MM.1S (cell line): Measurements from ENCODE around the gene FBRS.

Source experiments
- DNase-seq: peaks from one replicate; pipeline ENCODE4 v3.0.0-alpha.2; 2015
- H2AFZ ChIP-seq: fragments of 300-600 bp; sonication (generic); 2 replicates; pipeline ENCODE4 v1.6.0; 2016; ENCODE audit warnings: antibody characterized with exemption, low read length
- H3F3A ChIP-seq: fragments of 300-600 bp; sonication (generic); 2 replicates; pipeline ENCODE4 v1.6.1; 2016; ENCODE audit warnings: mild to moderate bottlenecking, antibody characterized with exemption, low read length, moderate library complexity, mixed read lengths; ENCODE audit not compliant: insufficient read depth
- H3K27ac ChIP-seq: fragments of 300-600 bp; sonication (generic); 2 replicates; pipeline ENCODE4 v1.5.1; 2016; ENCODE audit warnings: mild to moderate bottlenecking, low read length
- H3K27me3 ChIP-seq: fragments of 300-600 bp; sonication (generic); replicated peaks from 2 replicates; pipeline ENCODE4 v1.6.0; 2016; ENCODE audit warnings: low read length; ENCODE audit not compliant: insufficient read depth
- H3K36me3 ChIP-seq: fragments of 300-600 bp; sonication (generic); replicated peaks from 2 replicates; pipeline ENCODE4 v1.6.1; 2016; ENCODE audit warnings: mild to moderate bottlenecking, low read length, mixed read lengths; ENCODE audit not compliant: insufficient read depth
- H3K4me1 ChIP-seq: fragments of 300-600 bp; sonication (generic); 2 replicates; pipeline ENCODE4 v1.6.1; 2016; ENCODE audit warnings: low read length, mixed read lengths
- H3K4me2 ChIP-seq: fragments of 300-600 bp; sonication (generic); 2 replicates; pipeline ENCODE4 v1.6.0; 2016; ENCODE audit warnings: low read depth, low read length
- H3K4me3 ChIP-seq: fragments of 300-600 bp; sonication (generic); 2 replicates; pipeline ENCODE4 v1.5.1; 2016; ENCODE audit warnings: low read length, mixed read lengths
- H3K79me2 ChIP-seq: fragments of 300-600 bp; sonication (generic); 2 replicates; pipeline ENCODE4 v1.6.1; 2016; ENCODE audit warnings: mixed run types, low read length, mixed read lengths
- H3K9ac ChIP-seq: fragments of 300-600 bp; sonication (generic); 2 replicates; pipeline ENCODE4 v1.6.1; 2016; ENCODE audit warnings: low read length, mixed read lengths
- H3K9me2 ChIP-seq: fragments of 300-600 bp; sonication (generic); replicated peaks from 2 replicates; pipeline ENCODE4 v1.6.1; 2016; ENCODE audit warnings: mild to moderate bottlenecking, low read length, mixed read lengths; ENCODE audit not compliant: insufficient read depth
- H3K9me3 ChIP-seq: fragments of 300-600 bp; sonication (generic); replicated peaks from 2 replicates; pipeline ENCODE4 v1.6.1; 2016; ENCODE audit warnings: mild to moderate bottlenecking, low read length, mixed read lengths; ENCODE audit not compliant: insufficient read depth
- H4K20me1 ChIP-seq: fragments of 300-600 bp; sonication (generic); 2 replicates; pipeline ENCODE4 v1.6.1; 2016; ENCODE audit warnings: mild to moderate bottlenecking, low read length, moderate library complexity, mixed read lengths; ENCODE audit not compliant: insufficient read depth
- EZH2 ChIP-seq: fragments of 300-600 bp; sonication (generic); optimal IDR thresholded peaks from 2 replicates; pipeline ENCODE3; 2017; ENCODE audit warnings: low read depth, mild to moderate bottlenecking, antibody characterized with exemption, low read length, mixed read lengths
- EZH2phosphoT487 ChIP-seq: fragments of 300-600 bp; sonication (generic); IDR thresholded peaks from 2 replicates; pipeline ENCODE4 v1.6.1; 2018; ENCODE audit warnings: antibody characterized with exemption, low read length
- TF ChIP-seq, protein P1 (sequence below): fragments of 300-600 bp; sonication (generic); IDR thresholded peaks from 2 replicates; pipeline ENCODE4 v1.5.1; 2016; ENCODE audit warnings: antibody characterized with exemption, low read length, mixed read lengths

Gene FBRS

GRCh38 chr16:30656974-30657865 is 1.0 kb upstream of the FBRS start:
- Histone ChIP-seq H2AFZ (peak overlapping the region; percentile 74), H4K20me1 (no peaks in the 10 kb centered on the region), H3F3A (peaks cover 28% of the 10 kb centered on the region), H3K4me1 (peaks cover 13% of the 10 kb centered on the region), H3K27ac (peak overlapping the region; percentile 77; the same call in 1 of the 2 replicates), H3K9me3 (no peaks in the 10 kb centered on the region), H3K79me2 (peaks cover 39% of the 10 kb centered on the region), H3K4me3 (peak overlapping the region; percentile 59), H3K36me3 (no peaks in the 10 kb centered on the region), H3K4me2 (peak overlapping the region; percentile 91), H3K9me2 (no peaks in the 10 kb centered on the region), H3K27me3 (no peaks in the 10 kb centered on the region), H3K9ac (peak overlapping the region; percentile 48)
- DNase-seq, result peak; percentile 44
- TF ChIP-seq, protein P1, sequence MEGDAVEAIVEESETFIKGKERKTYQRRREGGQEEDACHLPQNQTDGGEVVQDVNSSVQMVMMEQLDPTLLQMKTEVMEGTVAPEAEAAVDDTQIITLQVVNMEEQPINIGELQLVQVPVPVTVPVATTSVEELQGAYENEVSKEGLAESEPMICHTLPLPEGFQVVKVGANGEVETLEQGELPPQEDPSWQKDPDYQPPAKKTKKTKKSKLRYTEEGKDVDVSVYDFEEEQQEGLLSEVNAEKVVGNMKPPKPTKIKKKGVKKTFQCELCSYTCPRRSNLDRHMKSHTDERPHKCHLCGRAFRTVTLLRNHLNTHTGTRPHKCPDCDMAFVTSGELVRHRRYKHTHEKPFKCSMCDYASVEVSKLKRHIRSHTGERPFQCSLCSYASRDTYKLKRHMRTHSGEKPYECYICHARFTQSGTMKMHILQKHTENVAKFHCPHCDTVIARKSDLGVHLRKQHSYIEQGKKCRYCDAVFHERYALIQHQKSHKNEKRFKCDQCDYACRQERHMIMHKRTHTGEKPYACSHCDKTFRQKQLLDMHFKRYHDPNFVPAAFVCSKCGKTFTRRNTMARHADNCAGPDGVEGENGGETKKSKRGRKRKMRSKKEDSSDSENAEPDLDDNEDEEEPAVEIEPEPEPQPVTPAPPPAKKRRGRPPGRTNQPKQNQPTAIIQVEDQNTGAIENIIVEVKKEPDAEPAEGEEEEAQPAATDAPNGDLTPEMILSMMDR, result no peak
- TF ChIP-seq EZH2, result no peak
- TF ChIP-seq EZH2phosphoT487, result no peak

DNA sequence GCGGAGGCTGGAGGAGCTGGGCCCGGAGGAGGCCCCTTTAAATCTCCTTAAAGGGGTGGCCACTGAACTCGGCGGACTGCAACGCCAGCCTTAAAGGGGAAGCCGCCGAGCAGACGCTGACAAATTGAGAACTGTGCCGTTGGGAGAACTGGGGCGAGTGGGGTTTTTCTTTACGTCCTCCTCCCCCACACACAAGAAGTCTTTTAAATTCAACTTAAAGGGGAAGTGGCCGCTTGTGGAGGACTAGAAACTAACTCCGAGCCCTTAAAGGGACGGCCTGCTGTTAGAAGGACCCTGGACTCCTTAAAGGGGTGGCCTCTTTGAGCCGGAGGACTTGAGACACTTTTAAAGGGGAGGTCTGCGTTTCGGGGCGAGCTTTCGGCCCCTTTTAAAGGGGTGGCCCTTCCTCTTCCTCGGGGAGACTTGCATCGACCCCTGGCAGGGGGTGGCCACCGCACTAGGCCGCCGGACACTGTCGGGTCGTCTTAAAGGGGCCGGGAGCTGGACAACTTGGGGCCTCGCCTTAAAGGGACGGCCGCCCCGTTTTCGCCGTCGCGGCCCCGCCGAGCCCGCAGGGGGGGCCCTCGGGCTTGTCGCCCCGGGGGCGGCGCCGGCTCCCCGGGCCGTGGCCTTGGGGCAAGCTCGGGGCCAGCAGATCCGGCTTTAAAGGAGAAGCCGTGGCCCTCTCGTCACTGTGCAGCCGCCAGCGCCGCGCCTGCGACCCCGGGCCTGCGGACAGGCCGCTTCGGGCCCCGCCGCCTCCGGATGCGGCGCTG is 688 bp downstream of the FBRS start:
- peak overlapping the region; percentile 95 for H3K27ac ChIP-seq
- peak overlapping the region; percentile 22; the same call in 1 of the 2 replicates for H3K4me2 ChIP-seq
- TF ChIP-seq, protein P1, result peak; percentile 35
- no peak for TF ChIP-seq EZH2phosphoT487
- H3K36me3 ChIP-seq, result peaks cover 5% of the 10 kb centered on the region
- H3K79me2 ChIP-seq, result peaks cover 44% of the 10 kb centered on the region
- no peaks in the 10 kb centered on the region for H4K20me1 ChIP-seq
- no peaks in the 10 kb centered on the region for H3K27me3 ChIP-seq
- peak overlapping the region; percentile 91 for H3K9ac ChIP-seq
- peaks cover 11% of the 10 kb centered on the region; the same call in 1 of the 2 replicates for H3K4me1 ChIP-seq
- H3K9me2 ChIP-seq, result no peaks in the 10 kb centered on the region
- H3K9me3 ChIP-seq, result no peaks in the 10 kb centered on the region
- peak; percentile 89 for DNase-seq
- peaks cover 28% of the 10 kb centered on the region for H3F3A ChIP-seq
- peak overlapping the region; percentile 74 for H3K4me3 ChIP-seq
- peak overlapping the region; percentile 63 for H2AFZ ChIP-seq

- H3K79me2 ChIP-seq, result peaks cover 50% of the 10 kb centered on the region
These were observed 1.5 kb downstream of the FBRS start for GRCh38 chr16:30659507-30660423.

More at GRCh38 chr16:30659507-30660423, 1.5 kb downstream of the FBRS start:
- H3K9ac ChIP-seq, result peak overlapping the region; percentile 83
- H3K9me3 ChIP-seq, result no peaks in the 10 kb centered on the region
- peak overlapping the region; percentile 95 for H3K4me3 ChIP-seq
- TF ChIP-seq EZH2phosphoT487 (no peak), EZH2 (no peak)
- TF ChIP-seq, protein P1, result no peak
- H2AFZ ChIP-seq, result peak overlapping the region; percentile 63
- no peaks in the 10 kb centered on the region for H4K20me1 ChIP-seq
- H3K4me2 ChIP-seq, result peak overlapping the region; percentile 87
- H3K36me3 ChIP-seq, result peaks cover 5% of the 10 kb centered on the region
- H3K9me2 ChIP-seq, result no peaks in the 10 kb centered on the region
- peaks cover 11% of the 10 kb centered on the region; the same call in 1 of the 2 replicates for H3K4me1 ChIP-seq
- no peaks in the 10 kb centered on the region for H3K27me3 ChIP-seq
- peak overlapping the region; percentile 95; the same call in 1 of the 2 replicates for H3K27ac ChIP-seq
- peaks cover 28% of the 10 kb centered on the region for H3F3A ChIP-seq
- peak; percentile 28 for DNase-seq
